GM10248 (cell line): ENCODE data around the gene SNRNP200.

Experiments
- CTCF ChIA-PET: fragments of 300-600 bp; sonication (Branson Sonifier 250); formaldehyde crosslinking; extraction: SDS; loops from one replicate; lab custom pipeline; 2021; ENCODE audit warnings: antibody characterized with exemption; lab: Yijun Ruan, JAX
- POLR2A ChIA-PET: fragments of 350-650 bp; sonication (Branson Sonifier 250); formaldehyde crosslinking; extraction: SDS; loops from one replicate; lab custom pipeline; 2020; ENCODE audit warnings: antibody characterized with exemption; lab: Yijun Ruan, JAX
- DNase-seq: peaks from one replicate; pipeline ENCODE4 v3.0.0; 2012; ENCODE audit errors: extremely low spot score
- CTCF ChIP-seq: IDR thresholded peaks from 2 replicates; pipeline ENCODE4 v1.5.1; 2012; ENCODE audit warnings: mild to moderate bottlenecking, low read depth; ENCODE audit errors: extremely low read depth, missing control alignments, control extremely low read depth

The SNRNP200 gene

GRCh38 chr2:96247009-96247408, 58.3 kb downstream of the SNRNP200 start:
- ChIA-PET POLR2A (no interaction called here), CTCF (interaction anchor here (1.3 to 3.3 kb wide), 6 partner anchors 9 to 130 kb away, joined by 3 to 13 read pairs (median 5); partner anchors contain the start of gene ADRA2B)
- DNase-seq = no peak
- no peak for TF ChIP-seq CTCF

- CTCF ChIA-PET = interaction anchor here (1.1 to 3.3 kb wide), 10 partner anchors 9 to 253 kb away, joined by 3 to 13 read pairs (median 4); partner anchors contain the start of gene ADRA2B
- no peak for TF ChIP-seq CTCF
- POLR2A ChIA-PET = interaction anchor here (1.5 kb wide), 1 partner anchor 101 kb away, joined by 3 read pairs; the partner anchor contains the start of gene DUSP2
- no peak for DNase-seq
Observed at GRCh38 chr2:96245609-96246390, 59.5 kb downstream of the SNRNP200 start.

GRCh38 chr2:96243843-96244242, 61.5 kb downstream of the SNRNP200 start:
- POLR2A ChIA-PET = no interaction called here
- CTCF ChIA-PET = interaction anchor here (1.0 to 2.0 kb wide), 3 partner anchors 10 to 18 kb away, joined by 3 to 12 read pairs (median 3); no protein-coding TSS in a partner anchor
- DNase-seq = no peak
- TF ChIP-seq CTCF = no peak

GRCh38 chr2:96241900-96242611, 63.3 kb downstream of the SNRNP200 start:
- DNase-seq = peak; percentile 73
- ChIA-PET POLR2A (no interaction called here), CTCF (interaction anchor here (0.6 to 2.8 kb wide), 12 partner anchors 8 to 219 kb away, joined by 3 to 12 read pairs (median 4); partner anchors contain the start of gene STARD7)
- no peak for TF ChIP-seq CTCF

- peak; percentile 31 for TF ChIP-seq CTCF
- ChIA-PET POLR2A (no interaction called here), CTCF (interaction anchor here (0.8 to 2.8 kb wide), 9 partner anchors 9 to 248 kb away, joined by 3 to 12 read pairs (median 7); partner anchors contain the start of gene STARD7)
- no peak for DNase-seq
Observed at GRCh38 chr2:96241227-96241626, 64.1 kb downstream of the SNRNP200 start.
